ENCODE results near the gene OR10V1.

OR10V1 gene

GRCh38 chr11:59667812-59668187, 45.8 kb downstream of the OR10V1 start:
- DNase-seq: no peak

- DNase-seq: no peak
Measured at GRCh38 chr11:59666969-59667368, 46.7 kb downstream of the OR10V1 start.
